ENCODE results near the gene SNORC. TPM values are rescaled to one million over a fixed set of nuclear protein-coding genes. Genes with fewer than 3 reads are reported as not detected.

SNORC gene
- total RNA-seq, 2 experiments from 2014 or later: 0.13 to 1.4 TPM

GRCh38 chr2:232852676-232853075 lies 17.4 kb upstream of the SNORC start:
- TF ChIP-seq CTCF (conservative IDR thresholded peaks at IDR 0.05; ENCODE audit: low read length) (no peak), EZH2phosphoT487 (IDR thresholded peaks at IDR 0.05; ENCODE audit: borderline replicate concordance, low read depth, low read length) (no peak)
- no peak overlapping the region for H3K4me2 ChIP-seq (ENCODE audit: low read length)
- no peaks in the 10 kb centered on the region for H3K4me1 ChIP-seq (ENCODE audit: insufficient read depth, low read length, poor library complexity, severe bottlenecking)
- no peaks in the 10 kb centered on the region for H3K9me3 ChIP-seq (ENCODE audit: low read length)
- ChIA-PET CTCF (ENCODE audit: unreplicated experiment) (no interaction called here), POLR2A (interaction anchor here (1.0 kb wide), 1 partner anchor 194 kb away, joined by 4 read pairs; no protein-coding TSS in a partner anchor)
- DNase-seq (ENCODE audit: low spot score): no peak
- no peak overlapping the region for H2AFZ ChIP-seq (ENCODE audit: low read length)
- H4K20me1 ChIP-seq (ENCODE audit: insufficient read depth, low read length): no peaks in the 10 kb centered on the region
- no peak overlapping the region for H3K27ac ChIP-seq (ENCODE audit: low read depth, low read length, poor library complexity, severe bottlenecking)
- intact Hi-C loops (cut with micrococcal nuclease; ENCODE audit: unreplicated experiment): loop anchor here (1.0 to 5.0 kb wide), 3 partner anchors 177 to 399 kb away; partner anchors contain the start of gene ATG16L1
- H3K9me2 ChIP-seq (ENCODE audit: insufficient read depth, low read length): no peaks in the 10 kb centered on the region
- no peak overlapping the region for H3K4me3 ChIP-seq (ENCODE audit: low read depth, low read length, poor library complexity, severe bottlenecking)
- peaks cover 76% of the 10 kb centered on the region for H3K36me3 ChIP-seq (ENCODE audit: insufficient read depth, low read length)
- BruUV-seq (replicated peaks): no TSS peak
- no peaks in the 10 kb centered on the region for H3K79me2 ChIP-seq (ENCODE audit: insufficient read depth, low read depth, low read length)

GRCh38 chr2:232854082-232854481 lies 16.0 kb upstream of the SNORC start:
- Histone ChIP-seq H3K9me2 (ENCODE audit: insufficient read depth, low read length) (no peaks in the 10 kb centered on the region), H3K4me1 (ENCODE audit: insufficient read depth, low read length, poor library complexity, severe bottlenecking) (no peaks in the 10 kb centered on the region), H3K4me3 (ENCODE audit: low read depth, low read length, poor library complexity, severe bottlenecking) (no peak overlapping the region), H3K27ac (ENCODE audit: low read depth, low read length, poor library complexity, severe bottlenecking) (no peak overlapping the region), H3K4me2 (ENCODE audit: low read length) (no peak overlapping the region), H3K36me3 (ENCODE audit: insufficient read depth, low read length) (peaks cover 76% of the 10 kb centered on the region), H3K9me3 (ENCODE audit: low read length) (no peaks in the 10 kb centered on the region), H3K79me2 (ENCODE audit: insufficient read depth, low read depth, low read length) (no peaks in the 10 kb centered on the region), H2AFZ (ENCODE audit: low read length) (no peak overlapping the region), H4K20me1 (ENCODE audit: insufficient read depth, low read length) (no peaks in the 10 kb centered on the region)
- no peak for DNase-seq (ENCODE audit: low spot score)
- ChIA-PET CTCF (ENCODE audit: unreplicated experiment) (no interaction called here), POLR2A (interaction anchor here (0.7 to 1.0 kb wide), 2 partner anchors 13 to 69 kb away, joined by 4 read pairs; no protein-coding TSS in a partner anchor)
- TF ChIP-seq CTCF (conservative IDR thresholded peaks at IDR 0.05; ENCODE audit: low read length) (no peak), EZH2phosphoT487 (IDR thresholded peaks at IDR 0.05; ENCODE audit: borderline replicate concordance, low read depth, low read length) (no peak)
- no TSS peak for BruUV-seq (replicated peaks)
- intact Hi-C loops (cut with micrococcal nuclease; ENCODE audit: unreplicated experiment): loop anchor here (5.0 kb wide), 1 partner anchor 198 kb away; no protein-coding TSS in a partner anchor

- Histone ChIP-seq H4K20me1 (ENCODE audit: insufficient read depth, low read length) (no peaks in the 10 kb centered on the region), H3K9me2 (ENCODE audit: insufficient read depth, low read length) (no peaks in the 10 kb centered on the region), H3K9me3 (ENCODE audit: low read length) (no peaks in the 10 kb centered on the region), H3K36me3 (ENCODE audit: insufficient read depth, low read length) (peaks cover 53% of the 10 kb centered on the region), H3K4me2 (ENCODE audit: low read length) (no peak overlapping the region), H3K27ac (ENCODE audit: low read depth, low read length, poor library complexity, severe bottlenecking) (no peak overlapping the region), H3K79me2 (ENCODE audit: insufficient read depth, low read depth, low read length) (no peaks in the 10 kb centered on the region), H2AFZ (ENCODE audit: low read length) (no peak overlapping the region), H3K4me3 (ENCODE audit: low read depth, low read length, poor library complexity, severe bottlenecking) (no peak overlapping the region), H3K4me1 (ENCODE audit: insufficient read depth, low read length, poor library complexity, severe bottlenecking) (no peaks in the 10 kb centered on the region)
- intact Hi-C loops (cut with micrococcal nuclease; ENCODE audit: unreplicated experiment): no loop called here
- POLR2A ChIA-PET: interaction anchor here (0.6 kb wide), 1 partner anchor 385 kb away, joined by 3 read pairs; no protein-coding TSS in a partner anchor
- TSS peak; percentile 63 for BruUV-seq (replicated peaks)
- no peak for DNase-seq (ENCODE audit: low spot score)
- CTCF ChIA-PET (ENCODE audit: unreplicated experiment): no interaction called here
- TF ChIP-seq CTCF (conservative IDR thresholded peaks at IDR 0.05; ENCODE audit: low read length) (no peak), EZH2phosphoT487 (IDR thresholded peaks at IDR 0.05; ENCODE audit: borderline replicate concordance, low read depth, low read length) (no peak)
These were observed 12.9 kb upstream of the SNORC start for GRCh38 chr2:232857158-232857563.

All from OCI-LY7 (cell line).